GM21526 (cell line): ENCODE measurements around the gene WWOX.
A peak's percentile ranks its signal among the peaks of the same experiment; 100 is the strongest.

Experiments
- ATAC-seq: cut with Tn5 transposase; IDR thresholded peaks from one replicate; pipeline ENCODE4 v1.9.1; 2021; ENCODE audit warnings: moderate library complexity; ENCODE audit not compliant: unreplicated experiment, low FRiP score

WWOX gene

GRCh38 chr16:78735337-78735736, 635.9 kb downstream of the WWOX start:
- no peak for ATAC-seq

GRCh38 chr16:78737630-78738029, 638.2 kb downstream of the WWOX start:
- ATAC-seq, result no peak

GRCh38 chr16:78738557-78738956, 639.1 kb downstream of the WWOX start:
- ATAC-seq, result no peak

GRCh38 chr16:78740269-78740668, 640.8 kb downstream of the WWOX start:
- no peak for ATAC-seq

GRCh38 chr16:78742501-78743283, 643.2 kb downstream of the WWOX start:
- ATAC-seq, result peak; percentile 95

- ATAC-seq, result no peak
Measured at GRCh38 chr16:78743556-78743955, 644.1 kb downstream of the WWOX start.

GRCh38 chr16:78744099-78744498, 644.6 kb downstream of the WWOX start:
- no peak for ATAC-seq

GRCh38 chr16:78744796-78745107, 645.3 kb downstream of the WWOX start:
- no peak for ATAC-seq

- ATAC-seq, result no peak
Measured at GRCh38 chr16:78745108-78746019, 645.9 kb downstream of the WWOX start.

GRCh38 chr16:78746718-78747117, 647.3 kb downstream of the WWOX start:
- no peak for ATAC-seq

GRCh38 chr16:78748220-78748929, 648.9 kb downstream of the WWOX start:
- no peak for ATAC-seq

GRCh38 chr16:78749745-78750268, 650.4 kb downstream of the WWOX start:
- peak; percentile 75 for ATAC-seq

GRCh38 chr16:78750611-78751010, 651.2 kb downstream of the WWOX start:
- no peak for ATAC-seq

- no peak for ATAC-seq
Measured at GRCh38 chr16:78751601-78752000, 652.1 kb downstream of the WWOX start.

- ATAC-seq, result no peak
Measured at GRCh38 chr16:78754713-78755112, 655.3 kb downstream of the WWOX start.

GRCh38 chr16:78755751-78756661, 656.6 kb downstream of the WWOX start:
- ATAC-seq, result no peak

- no peak for ATAC-seq
Measured at GRCh38 chr16:78759596-78759995, 660.1 kb downstream of the WWOX start.

- ATAC-seq, result no peak
Measured at GRCh38 chr16:78760611-78761010, 661.2 kb downstream of the WWOX start.

- peak; percentile 68 for ATAC-seq
Measured at GRCh38 chr16:78761427-78761826, 662.0 kb downstream of the WWOX start.

- no peak for ATAC-seq
Measured at GRCh38 chr16:78762222-78762621, 662.8 kb downstream of the WWOX start.
